Measurements from ENCODE around the gene CCNA2.

DNA sequence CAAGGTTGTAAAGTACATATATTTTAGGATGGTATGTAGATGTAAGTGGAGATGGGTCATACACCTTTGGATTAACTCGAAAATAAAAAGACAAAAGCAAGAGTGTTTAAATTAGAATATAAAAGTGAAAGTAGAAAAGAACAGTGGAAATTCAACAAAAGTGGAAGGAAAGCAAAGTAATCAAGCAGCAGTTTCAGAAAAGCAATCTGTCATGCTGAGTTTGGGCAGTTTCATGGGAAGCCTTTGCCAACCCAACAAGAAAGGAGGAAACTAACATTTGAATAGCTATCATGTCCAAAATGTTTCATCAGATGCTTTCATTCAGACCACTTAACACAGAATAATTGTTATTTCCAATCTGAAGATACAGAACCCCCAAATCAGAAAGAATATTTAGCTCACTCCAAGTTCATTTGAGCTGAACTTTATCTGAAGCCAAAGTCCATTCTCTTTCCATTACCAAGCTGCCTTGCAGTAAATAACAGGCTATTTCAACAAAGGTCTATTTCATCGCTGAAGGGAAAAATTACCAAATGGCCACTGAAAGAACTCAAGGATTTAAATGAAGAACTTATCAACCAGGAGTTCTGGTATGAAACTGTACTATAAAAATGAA is 24.4 kb downstream of the CCNA2 start:
- TF ChIP-seq, protein P1, sequence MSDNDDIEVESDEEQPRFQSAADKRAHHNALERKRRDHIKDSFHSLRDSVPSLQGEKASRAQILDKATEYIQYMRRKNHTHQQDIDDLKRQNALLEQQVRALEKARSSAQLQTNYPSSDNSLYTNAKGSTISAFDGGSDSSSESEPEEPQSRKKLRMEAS (IDR thresholded peaks at IDR 0.05) = no peak
- TF ChIP-seq, protein P2, sequence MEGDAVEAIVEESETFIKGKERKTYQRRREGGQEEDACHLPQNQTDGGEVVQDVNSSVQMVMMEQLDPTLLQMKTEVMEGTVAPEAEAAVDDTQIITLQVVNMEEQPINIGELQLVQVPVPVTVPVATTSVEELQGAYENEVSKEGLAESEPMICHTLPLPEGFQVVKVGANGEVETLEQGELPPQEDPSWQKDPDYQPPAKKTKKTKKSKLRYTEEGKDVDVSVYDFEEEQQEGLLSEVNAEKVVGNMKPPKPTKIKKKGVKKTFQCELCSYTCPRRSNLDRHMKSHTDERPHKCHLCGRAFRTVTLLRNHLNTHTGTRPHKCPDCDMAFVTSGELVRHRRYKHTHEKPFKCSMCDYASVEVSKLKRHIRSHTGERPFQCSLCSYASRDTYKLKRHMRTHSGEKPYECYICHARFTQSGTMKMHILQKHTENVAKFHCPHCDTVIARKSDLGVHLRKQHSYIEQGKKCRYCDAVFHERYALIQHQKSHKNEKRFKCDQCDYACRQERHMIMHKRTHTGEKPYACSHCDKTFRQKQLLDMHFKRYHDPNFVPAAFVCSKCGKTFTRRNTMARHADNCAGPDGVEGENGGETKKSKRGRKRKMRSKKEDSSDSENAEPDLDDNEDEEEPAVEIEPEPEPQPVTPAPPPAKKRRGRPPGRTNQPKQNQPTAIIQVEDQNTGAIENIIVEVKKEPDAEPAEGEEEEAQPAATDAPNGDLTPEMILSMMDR (IDR thresholded peaks at IDR 0.05) = no peak
- TF ChIP-seq, protein P3, sequence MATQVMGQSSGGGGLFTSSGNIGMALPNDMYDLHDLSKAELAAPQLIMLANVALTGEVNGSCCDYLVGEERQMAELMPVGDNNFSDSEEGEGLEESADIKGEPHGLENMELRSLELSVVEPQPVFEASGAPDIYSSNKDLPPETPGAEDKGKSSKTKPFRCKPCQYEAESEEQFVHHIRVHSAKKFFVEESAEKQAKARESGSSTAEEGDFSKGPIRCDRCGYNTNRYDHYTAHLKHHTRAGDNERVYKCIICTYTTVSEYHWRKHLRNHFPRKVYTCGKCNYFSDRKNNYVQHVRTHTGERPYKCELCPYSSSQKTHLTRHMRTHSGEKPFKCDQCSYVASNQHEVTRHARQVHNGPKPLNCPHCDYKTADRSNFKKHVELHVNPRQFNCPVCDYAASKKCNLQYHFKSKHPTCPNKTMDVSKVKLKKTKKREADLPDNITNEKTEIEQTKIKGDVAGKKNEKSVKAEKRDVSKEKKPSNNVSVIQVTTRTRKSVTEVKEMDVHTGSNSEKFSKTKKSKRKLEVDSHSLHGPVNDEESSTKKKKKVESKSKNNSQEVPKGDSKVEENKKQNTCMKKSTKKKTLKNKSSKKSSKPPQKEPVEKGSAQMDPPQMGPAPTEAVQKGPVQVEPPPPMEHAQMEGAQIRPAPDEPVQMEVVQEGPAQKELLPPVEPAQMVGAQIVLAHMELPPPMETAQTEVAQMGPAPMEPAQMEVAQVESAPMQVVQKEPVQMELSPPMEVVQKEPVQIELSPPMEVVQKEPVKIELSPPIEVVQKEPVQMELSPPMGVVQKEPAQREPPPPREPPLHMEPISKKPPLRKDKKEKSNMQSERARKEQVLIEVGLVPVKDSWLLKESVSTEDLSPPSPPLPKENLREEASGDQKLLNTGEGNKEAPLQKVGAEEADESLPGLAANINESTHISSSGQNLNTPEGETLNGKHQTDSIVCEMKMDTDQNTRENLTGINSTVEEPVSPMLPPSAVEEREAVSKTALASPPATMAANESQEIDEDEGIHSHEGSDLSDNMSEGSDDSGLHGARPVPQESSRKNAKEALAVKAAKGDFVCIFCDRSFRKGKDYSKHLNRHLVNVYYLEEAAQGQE (IDR thresholded peaks at IDR 0.05) = no peak
- TF ChIP-seq POLR2A (IDR thresholded peaks at IDR 0.05; ENCODE audit: low read length) (no peak), RAD21 (conservative IDR thresholded peaks at IDR 0.05 in 1 of 2, IDR thresholded peaks at IDR 0.05 in 1 of 2) (no peak), HDAC2 (IDR thresholded peaks at IDR 0.05) (no peak), ZNF302 (CRISPR knock-in tag; IDR thresholded peaks at IDR 0.05) (no peak)

Data from A549 (cell line).